Thyroid gland (tissue), 4 donors: Measurements from ENCODE around the gene EXOC7.

Experiments
- CTCF ChIP-seq, 6 experiments: fragments of 200-600 bp in 3 of 6; fragments of 450-650 bp in 3 of 6; sonication (generic) in 3 of 6; IDR thresholded peaks; one replicate each; pipeline ENCODE4 v1.5.1; 2016 to 2019; ENCODE audit warnings: antibody characterized with exemption in 6 of 6, mild to moderate bottlenecking in 2 of 6, inconsistent platforms in 1 of 6, moderate library complexity in 1 of 6
- POLR2A ChIP-seq, 2 donors: fragments of 450-650 bp; IDR thresholded peaks; one replicate each; pipeline ENCODE4 v1.6.1; 2017; ENCODE audit warnings: antibody characterized with exemption in 2 of 2, mild to moderate bottlenecking in 2 of 2, moderate library complexity in 1 of 2

- no peak for TF ChIP-seq CTCF (IDR thresholded peaks at IDR 0.05)
- TF ChIP-seq POLR2A (IDR thresholded peaks at IDR 0.05) = no peak
Measured at GRCh38 chr17:76092526-76093413, 10.8 kb downstream of the EXOC7 start.
